ENCODE results near the gene SRGAP3. TPM values are rescaled to one million over a fixed set of nuclear protein-coding genes. Genes with fewer than 3 reads are reported as not detected.

Gene SRGAP3
- polyA plus RNA-seq, 3 donors = 0.27 to 1.3 (median 0.87) TPM

DNA sequence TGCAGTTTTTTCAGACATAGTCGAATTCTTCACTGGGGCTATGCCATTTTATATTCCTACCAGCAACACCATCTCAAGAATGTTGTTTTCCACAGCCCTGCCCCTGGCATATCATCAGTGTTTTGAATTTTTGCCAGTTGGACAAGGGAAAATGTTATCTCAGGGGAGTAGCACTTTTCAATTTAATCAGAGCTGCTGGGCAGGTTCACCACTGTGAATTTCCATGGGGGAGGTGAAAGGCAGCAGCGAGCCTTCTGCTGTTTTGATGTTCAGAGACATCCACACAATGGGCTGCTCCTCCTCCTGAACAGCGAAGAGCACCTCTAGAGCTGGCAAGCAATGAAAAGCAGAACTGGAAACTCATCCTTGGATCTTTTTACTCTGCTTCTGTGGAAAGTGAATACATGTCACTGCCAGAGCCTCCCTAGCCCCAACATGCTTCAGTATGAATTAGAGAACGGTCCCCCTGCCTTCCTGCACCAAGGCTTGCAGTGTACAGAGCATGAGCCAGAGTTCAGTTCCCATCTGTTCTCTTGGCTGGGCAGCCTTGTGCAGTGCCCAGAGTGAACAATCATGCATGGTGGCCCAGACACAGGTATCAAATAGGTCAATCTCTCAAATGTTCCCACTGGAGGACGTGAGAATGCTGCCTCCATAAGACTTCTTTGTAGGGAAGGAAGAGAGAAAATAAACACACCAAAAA lies 230.0 kb downstream of the SRGAP3 start:
- WGBS (ENCODE audit: insufficient coverage) = 81% methylated on average over 3 of the region's 5 CpGs
- no peak overlapping the region for H3K4me3 ChIP-seq (replicated peaks in 1 of 3; ENCODE audit: low read depth in 2 of 3, low read length in 3 of 3)
- no peaks in the 10 kb centered on the region for H3K4me1 ChIP-seq (ENCODE audit: control insufficient read depth in 1 of 2, insufficient read depth in 2 of 2, low read length in 2 of 2)
- H3K79me2 ChIP-seq (ENCODE audit: insufficient read depth, low read length) = no peaks in the 10 kb centered on the region
- Mint-ChIP-seq H3K4me3 (no peak overlapping the region), H3K27ac (no peak overlapping the region), H3K9me3 (no peaks in the 10 kb centered on the region), H3K27me3 (ENCODE audit: low read depth in 3 of 3) (no peaks in the 10 kb centered on the region), H3K4me1 (no peaks in the 10 kb centered on the region), H3K36me3 (no peaks in the 10 kb centered on the region)
- TF ChIP-seq CTCF (IDR thresholded peaks at IDR 0.05) = no peak
- no peak for DNase-seq
- H3K9ac ChIP-seq (ENCODE audit: insufficient read depth, low read length, poor library complexity, severe bottlenecking) = no peak overlapping the region
- no peaks in the 10 kb centered on the region for H3K27me3 ChIP-seq (ENCODE audit: control insufficient read depth in 2 of 2, insufficient read depth in 2 of 2, low read length in 2 of 2)
- no peaks in the 10 kb centered on the region for H4K20me1 ChIP-seq (ENCODE audit: insufficient read depth, low read length)
- H3K36me3 ChIP-seq (replicated peaks in 1 of 2; ENCODE audit: control insufficient read depth in 1 of 2, insufficient read depth in 2 of 2, low read length in 2 of 2) = no peaks in the 10 kb centered on the region
- no peak overlapping the region for H2AFZ ChIP-seq (ENCODE audit: insufficient read depth, low read depth, low read length, poor library complexity, severe bottlenecking)
- H3K4me2 ChIP-seq (replicated peaks; ENCODE audit: extremely low read depth, low read length, poor library complexity, severe bottlenecking) = no peak overlapping the region
- no peaks in the 10 kb centered on the region for H3K9me3 ChIP-seq (replicated peaks in 1 of 2; ENCODE audit: control insufficient read depth in 1 of 2, insufficient read depth in 1 of 2, low read length in 2 of 2)
- intact Hi-C loops (cut with micrococcal nuclease) = no loop called here
- no peak overlapping the region for H3K27ac ChIP-seq (ENCODE audit: low read depth in 1 of 2, low read length in 2 of 2)

GRCh38 chr3:9015250-9015649 lies 234.2 kb downstream of the SRGAP3 start:
- intact Hi-C loops (cut with micrococcal nuclease) = no loop called here
- H3K4me3 Mint-ChIP-seq = no peak overlapping the region
- 100% methylated on average over 3 of the region's 7 CpGs for WGBS (ENCODE audit: insufficient coverage)

More at GRCh38 chr3:9015250-9015649, 234.2 kb downstream of the SRGAP3 start:
- peaks cover 0 to 1% (median 0%) of the 10 kb centered on the region in 3 donors for H3K27me3 Mint-ChIP-seq (ENCODE audit: low read depth in 3 of 3)
- H4K20me1 ChIP-seq (ENCODE audit: insufficient read depth, low read length) = no peaks in the 10 kb centered on the region
- no peaks in the 10 kb centered on the region for H3K79me2 ChIP-seq (ENCODE audit: insufficient read depth, low read length)
- no peaks in the 10 kb centered on the region for H3K4me1 ChIP-seq (ENCODE audit: control insufficient read depth in 1 of 2, insufficient read depth in 2 of 2, low read length in 2 of 2)
- TF ChIP-seq CTCF (IDR thresholded peaks at IDR 0.05) = no peak
- no peak overlapping the region for H3K4me2 ChIP-seq (replicated peaks; ENCODE audit: extremely low read depth, low read length, poor library complexity, severe bottlenecking)
- H3K9ac ChIP-seq (ENCODE audit: insufficient read depth, low read length, poor library complexity, severe bottlenecking) = no peak overlapping the region
- no peak overlapping the region for H3K27ac ChIP-seq (ENCODE audit: low read depth in 1 of 2, low read length in 2 of 2)
- H3K27ac Mint-ChIP-seq = no peak overlapping the region
- no peaks in the 10 kb centered on the region for H3K36me3 Mint-ChIP-seq
- no peaks in the 10 kb centered on the region for H3K27me3 ChIP-seq (ENCODE audit: control insufficient read depth in 2 of 2, insufficient read depth in 2 of 2, low read length in 2 of 2)
- no peak for DNase-seq
- H2AFZ ChIP-seq (ENCODE audit: insufficient read depth, low read depth, low read length, poor library complexity, severe bottlenecking) = no peak overlapping the region
- no peaks in the 10 kb centered on the region for H3K4me1 Mint-ChIP-seq
- H3K9me3 Mint-ChIP-seq = no peaks in the 10 kb centered on the region
- H3K36me3 ChIP-seq (replicated peaks in 1 of 2; ENCODE audit: control insufficient read depth in 1 of 2, insufficient read depth in 2 of 2, low read length in 2 of 2) = no peaks in the 10 kb centered on the region
- no peak overlapping the region for H3K4me3 ChIP-seq (replicated peaks in 1 of 3; ENCODE audit: low read depth in 2 of 3, low read length in 3 of 3)
- H3K9me3 ChIP-seq (replicated peaks in 1 of 2; ENCODE audit: control insufficient read depth in 1 of 2, insufficient read depth in 1 of 2, low read length in 2 of 2) = no peaks in the 10 kb centered on the region

Data from CD14-positive monocyte (primary cell).